Endothelial cell of umbilical vein (primary cell): ENCODE results near the gene CAMKMT. TPM values are rescaled to one million over a fixed set of nuclear protein-coding genes. Genes with fewer than 3 reads are reported as not detected.

Experiments
- BruUV-seq: library from RNA; stranded (reverse); fragments of 400-500 nt; replicated peaks from 2 replicates; lab custom pipeline; 2021; lab: Mats Ljungman, UMichigan
- CTCF ChIA-PET: fragments of 300-600, 350-600 bp; sonication (Branson Sonifier 250); formaldehyde crosslinking; loops from one replicate; lab custom pipeline; 2021; ENCODE audit warnings: antibody characterized with exemption, inconsistent platforms; lab: Charles Lee
- POLR2A ChIA-PET: fragments of 300-600, 350-600 bp; sonication (Branson Sonifier 250); formaldehyde crosslinking; loops from one replicate; lab custom pipeline; 2021; ENCODE audit warnings: antibody characterized with exemption, inconsistent platforms; lab: Charles Lee
- DNase-seq: peaks from one replicate; pipeline ENCODE4 v3.0.0-alpha.2; 2011; ENCODE audit warnings: low read depth, low spot score
- FAIRE-seq: peaks from 2 replicates; lab custom pipeline; 2011; peaks lifted over from hg19 to GRCh38; lab: Jason Lieb, UNC
- H2AFZ ChIP-seq: 2 replicates; pipeline ENCODE4 v1.6.0; 2012; ENCODE audit warnings: low read depth, low read length, control low read depth, inconsistent platforms
- H3K27ac ChIP-seq: 2 replicates; pipeline ENCODE4 v1.5.1; 2011; ENCODE audit warnings: low read depth, mild to moderate bottlenecking, control low read depth, low read length, moderate library complexity; ENCODE audit not compliant: insufficient read depth
- H3K27me3 ChIP-seq, 2 experiments: 2 replicates each; pipeline versions ENCODE4 v1.6.0 to v1.6.1; 2011; ENCODE audit warnings: low read length in 2 of 2, mixed read lengths in 1 of 2; ENCODE audit not compliant: control insufficient read depth in 2 of 2, insufficient read depth in 2 of 2
- H3K36me3 ChIP-seq, 2 experiments: 2 replicates in 1 of 2; 3 replicates in 1 of 2; pipeline ENCODE4 v1.5.1; 2011; ENCODE audit warnings: low read length in 2 of 2, mild to moderate bottlenecking in 1 of 2, moderate library complexity in 1 of 2; ENCODE audit not compliant: control insufficient read depth in 2 of 2, insufficient read depth in 2 of 2; ENCODE audit errors: extremely low read depth in 1 of 2
- H3K4me1 ChIP-seq: 3 replicates; pipeline ENCODE4 v1.5.1; 2011; ENCODE audit warnings: mild to moderate bottlenecking, low read length; ENCODE audit not compliant: control insufficient read depth, insufficient read depth; ENCODE audit errors: extremely low read depth
- H3K4me2 ChIP-seq: 2 replicates; pipeline ENCODE4 v1.6.1; 2011; ENCODE audit warnings: low read length, control low read depth, mixed read lengths; ENCODE audit not compliant: insufficient read depth
- H3K4me3 ChIP-seq, 3 experiments: fragments of 200-600 bp in 1 of 3; sonication (generic), shearing (Covaris generic) in 1 of 3; replicated peaks in 1 of 3; 2 replicates each; pipeline ENCODE4 v1.5.1; 2011 to 2016; ENCODE audit warnings: control low read depth in 3 of 3, low read length in 3 of 3, mild to moderate bottlenecking in 2 of 3, inconsistent platforms in 1 of 3, low read depth in 1 of 3, moderate library complexity in 1 of 3; ENCODE audit not compliant: insufficient read depth in 1 of 3
- H3K79me2 ChIP-seq: 2 replicates; pipeline ENCODE4 v1.6.0; 2012; ENCODE audit warnings: low read length, inconsistent platforms; ENCODE audit not compliant: control insufficient read depth, insufficient read depth
- H3K9ac ChIP-seq: replicated peaks from 2 replicates; pipeline ENCODE3; 2011; ENCODE audit warnings: low read length, control low read depth; ENCODE audit not compliant: insufficient read depth; ENCODE audit errors: extremely low read depth
- H3K9me1 ChIP-seq: replicated peaks from 3 replicates; pipeline ENCODE4 v1.6.0; 2011; ENCODE audit warnings: mild to moderate bottlenecking, low read length; ENCODE audit not compliant: control insufficient read depth, insufficient read depth; ENCODE audit errors: extremely low read depth
- H3K9me3 ChIP-seq: replicated peaks from 2 replicates; pipeline ENCODE4 v1.5.1; 2012; ENCODE audit warnings: low read length, inconsistent platforms; ENCODE audit not compliant: control insufficient read depth, insufficient read depth
- H4K20me1 ChIP-seq: replicated peaks from 2 replicates; pipeline ENCODE3; 2011; ENCODE audit warnings: mild to moderate bottlenecking, low read length; ENCODE audit not compliant: control insufficient read depth, insufficient read depth; ENCODE audit errors: extremely low read depth
- EZH2 ChIP-seq: IDR thresholded peaks from 2 replicates; pipeline ENCODE4 v1.6.1; 2012; ENCODE audit warnings: borderline replicate concordance, low read depth, mild to moderate bottlenecking, moderate library complexity, low read length, inconsistent platforms; ENCODE audit not compliant: severe bottlenecking
- GATA2 ChIP-seq: IDR thresholded peaks from 2 replicates; pipeline ENCODE4 v1.7.0; 2011; ENCODE audit warnings: low read depth, mild to moderate bottlenecking, moderate library complexity, mixed read lengths, low read length; ENCODE audit not compliant: insufficient read length, insufficient read depth
- JUN ChIP-seq: IDR thresholded peaks from 2 replicates; pipeline ENCODE4 v1.6.1; 2011; ENCODE audit warnings: borderline replicate concordance, low read depth; ENCODE audit not compliant: insufficient read length, insufficient read depth
- MYC ChIP-seq: IDR thresholded peaks from one replicate; pipeline ENCODE4 v1.6.1; 2011; ENCODE audit warnings: mild to moderate bottlenecking, low read depth, low read length
- POLR2A ChIP-seq: IDR thresholded peaks from 2 replicates; pipeline ENCODE4 v1.6.1; 2012; ENCODE audit warnings: low read depth, mild to moderate bottlenecking, control low read depth, low read length
- dilution Hi-C: fragments of 300-500 bp; cut with MboI; formaldehyde crosslinking; loops from one replicate; pipeline ENCODE4 v1.15.0; 2019; ENCODE audit warnings: low sequenced_read_pairs; ENCODE audit not compliant: extremely low pct_ligation_motif_present
- intact Hi-C: fragments of 100-400 bp; cut with micrococcal nuclease; formaldehyde crosslinking; loops from one replicate; pipeline ENCODE4 v1.10.0; 2022
- polyA plus RNA-seq, 4 experiments: library from polyadenylated mRNA; depleted of rRNA in 3 of 4; stranded (reverse) in 3 of 4; unstranded in 1 of 4; fragments of >200 nt; gene quantifications; 2 replicates each; pipeline versions ENCODE4 v1.2.1 to v1.2.3, GENCODE V29; 2011 to 2012; ENCODE audit warnings: missing spikeins in 1 of 4
- total RNA-seq: library from RNA; stranded (reverse); gene quantifications from 2 replicates; pipeline ENCODE4 v1.2.3, GENCODE V29; 2021

CAMKMT gene
- total and polyA plus RNA-seq, 2 donors (not counting 3 experiments of a cell fraction or from before 2014, with no cell fraction given) = 4.1 to 10.7 TPM

- Histone ChIP-seq H3K27ac (no peak overlapping the region), H3K9me1 (no peaks in the 10 kb centered on the region), H3K36me3 (no peaks in the 10 kb centered on the region), H3K4me2 (no peak overlapping the region), H3K79me2 (no peaks in the 10 kb centered on the region), H3K27me3 (no peaks in the 10 kb centered on the region), H3K9me3 (no peaks in the 10 kb centered on the region), H3K4me1 (no peaks in the 10 kb centered on the region), H4K20me1 (no peaks in the 10 kb centered on the region), H2AFZ (no peak overlapping the region), H3K9ac (no peak overlapping the region), H3K4me3 (no peak overlapping the region)
- BruUV-seq = no TSS peak
- ChIA-PET POLR2A (no interaction called here), CTCF (interaction anchor here (0.5 to 9.5 kb wide), 7 partner anchors 10 to 558 kb away, joined by 3 to 242 read pairs (median 3); no protein-coding TSS in a partner anchor)
- DNase-seq (no peak), FAIRE-seq (no peak)
- dilution Hi-C loops = no loop called here
- intact Hi-C loops = no loop called here
- TF ChIP-seq MYC (no peak), EZH2 (no peak), JUN (no peak)
Measured at GRCh38 chr2:44398243-44398897, 36.6 kb downstream of the CAMKMT start.

GRCh38 chr2:44420725-44421124 lies 59.0 kb downstream of the CAMKMT start:
- no peak for FAIRE-seq
- Histone ChIP-seq H2AFZ (no peak overlapping the region), H3K27me3 (no peaks in the 10 kb centered on the region), H3K9me1 (no peaks in the 10 kb centered on the region), H3K27ac (no peak overlapping the region), H3K4me2 (no peak overlapping the region), H3K79me2 (no peaks in the 10 kb centered on the region), H4K20me1 (no peaks in the 10 kb centered on the region), H3K9me3 (no peaks in the 10 kb centered on the region), H3K36me3 (no peaks in the 10 kb centered on the region), H3K9ac (no peak overlapping the region), H3K4me3 (no peak overlapping the region), H3K4me1 (no peaks in the 10 kb centered on the region)
- DNase-seq = no peak
- dilution Hi-C loops = no loop called here
- BruUV-seq = no TSS peak
- POLR2A ChIA-PET = no interaction called here
- intact Hi-C loops = no loop called here
- CTCF ChIA-PET = interaction anchor here (1.0 to 3.1 kb wide), 4 partner anchors 10 to 348 kb away, joined by 3 to 12 read pairs (median 8); no protein-coding TSS in a partner anchor
- no peak for TF ChIP-seq JUN
- no peak for TF ChIP-seq MYC
- no peak for TF ChIP-seq EZH2
- no peak for TF ChIP-seq POLR2A
- no peak for TF ChIP-seq GATA2
